Activated CD4-positive, alpha-beta T cell treated with anti-CD3 and anti-CD28 coated beads, Interleukin-2, amount 50 U/mL, for 4 hours (primary cell): ENCODE results near the gene CCDC57.
A peak's percentile ranks its signal among the peaks of the same experiment; 100 is the strongest.

Source experiments
- DNase-seq, 2 experiments: peaks; one replicate each; pipeline ENCODE4 v3.0.0-alpha.2; 2020

Gene CCDC57

DNA sequence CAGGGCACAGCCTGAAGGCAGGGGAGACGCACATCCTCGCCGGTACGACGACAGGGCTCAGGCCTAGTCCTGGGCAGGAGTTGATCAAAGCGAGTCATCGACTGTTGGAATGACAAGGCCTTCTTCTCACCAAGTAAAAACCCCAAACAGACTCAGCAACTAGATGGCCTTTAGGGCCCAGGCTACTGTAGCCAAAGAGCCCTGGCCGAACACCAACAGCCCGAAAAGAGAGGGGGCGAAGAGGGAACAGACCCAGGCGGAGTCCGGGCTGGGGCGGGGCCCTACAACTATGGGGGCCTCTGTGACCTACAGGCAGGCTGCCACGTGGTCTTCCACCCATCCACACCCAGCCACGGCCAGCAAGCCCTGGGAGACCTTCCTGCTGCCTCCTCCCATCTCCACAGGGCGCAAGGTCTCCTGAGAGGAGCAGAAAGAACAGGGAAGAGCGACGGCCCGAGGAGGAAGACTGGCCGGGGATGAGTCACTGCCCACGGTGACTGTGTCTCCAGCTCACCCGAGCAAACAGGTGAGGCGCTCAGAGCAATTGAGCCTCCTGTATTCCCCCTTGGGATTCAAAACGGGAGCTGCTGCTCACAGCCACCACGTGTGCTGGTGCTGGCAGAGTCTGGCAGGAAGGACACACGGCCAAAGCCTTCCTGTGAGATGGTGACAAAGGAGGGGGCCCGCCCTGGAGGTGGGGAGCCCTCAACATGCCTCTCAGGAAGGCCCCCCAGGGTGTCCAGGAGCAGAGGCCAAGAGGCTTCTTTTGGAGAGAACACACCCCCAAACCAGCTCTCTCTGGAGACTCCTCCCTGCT, 33.9 kb upstream of the CCDC57 start:
- DNase-seq: no peak

DNA sequence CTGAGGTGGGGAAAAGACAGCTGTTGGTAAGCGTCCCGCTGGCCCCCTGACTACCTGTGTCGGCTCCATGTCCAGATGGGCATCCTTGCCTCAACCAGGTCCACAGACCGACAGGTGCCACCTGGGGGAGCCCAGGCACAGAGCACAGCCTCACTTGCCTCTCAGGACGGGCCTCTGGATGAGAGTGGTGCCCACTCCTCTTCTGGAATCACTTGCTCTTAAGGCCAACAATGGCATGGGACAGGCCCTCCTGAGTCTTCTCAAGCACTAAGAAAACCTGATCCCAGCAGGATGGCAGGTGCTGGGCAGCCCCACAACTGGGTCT, 33.4 kb upstream of the CCDC57 start:
- no peak for DNase-seq

- no peak for DNase-seq
Measured at GRCh38 chr17:82245134-82246039, 32.7 kb upstream of the CCDC57 start.

DNA sequence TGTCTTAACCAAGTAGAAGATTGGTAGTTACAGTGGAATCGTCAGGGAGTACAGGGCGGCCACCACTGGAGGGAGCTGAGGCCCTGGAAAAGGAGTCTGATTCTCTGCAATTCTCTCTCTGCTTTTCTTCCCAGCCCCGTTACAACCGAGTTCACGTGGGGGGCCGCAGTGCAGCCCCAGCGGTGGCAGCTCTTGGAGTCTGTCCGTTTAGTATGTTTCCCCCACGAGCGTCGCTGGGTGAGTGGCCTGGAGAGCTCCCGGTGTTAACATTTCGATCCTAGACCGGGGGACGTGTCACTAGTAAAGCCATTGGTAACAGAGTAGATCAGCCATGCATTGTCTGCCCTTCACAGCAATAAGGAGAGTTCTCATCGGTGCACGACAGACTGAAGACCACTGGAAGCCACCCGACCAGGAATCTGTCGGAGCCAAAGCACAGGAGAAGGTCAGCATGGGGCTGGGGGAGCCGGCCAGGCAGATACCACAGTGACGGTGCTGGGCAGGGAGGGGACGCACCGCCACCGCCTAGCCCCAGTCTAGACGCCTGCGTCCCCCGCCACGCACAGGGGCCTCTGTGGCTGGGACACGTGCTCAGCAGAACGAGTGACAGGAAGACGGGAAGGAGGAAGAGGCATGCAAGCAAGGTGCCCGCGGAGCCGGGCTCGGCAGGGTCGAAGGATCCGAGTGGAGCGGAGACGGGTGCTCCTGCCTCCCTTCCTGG, 31.9 kb upstream of the CCDC57 start:
- DNase-seq: no peak

DNA sequence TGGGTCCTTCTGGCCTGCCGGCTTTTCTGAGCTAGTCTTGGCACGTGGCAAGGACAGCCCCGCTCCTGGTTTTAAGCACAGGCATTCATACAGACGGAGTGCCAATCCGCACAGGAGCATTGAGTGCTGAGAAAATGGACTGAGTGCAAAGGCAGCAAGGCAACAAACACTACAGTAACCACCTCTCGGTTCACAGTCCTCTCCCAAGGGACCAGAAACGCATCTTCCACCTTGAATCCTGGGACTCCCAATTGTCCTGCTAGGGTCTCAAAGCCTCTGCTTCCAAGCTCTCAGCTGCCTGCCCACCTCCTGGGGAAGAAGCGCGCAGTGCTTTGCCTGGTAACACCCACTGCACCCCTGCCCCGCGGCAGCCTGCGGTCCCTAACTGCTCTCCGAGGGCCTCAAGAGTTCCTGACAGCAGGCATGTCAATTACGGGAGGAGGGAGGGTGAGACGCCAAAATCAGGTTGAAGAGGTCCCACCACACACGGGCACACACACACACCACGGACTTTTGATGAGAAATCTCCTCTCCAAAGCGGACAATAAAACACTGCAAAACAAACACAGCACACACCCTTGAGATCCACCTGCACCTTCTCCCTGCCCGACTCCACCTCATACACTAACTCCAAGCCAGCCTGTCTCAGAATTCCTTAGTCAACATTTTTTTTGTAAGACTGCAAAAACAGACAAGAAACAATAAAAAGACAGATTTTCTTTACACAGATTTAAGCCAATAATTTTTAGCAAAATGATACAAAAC, 31.2 kb upstream of the CCDC57 start:
- DNase-seq: no peak

- DNase-seq: no peak
Measured at GRCh38 chr17:82242977-82243647, 30.5 kb upstream of the CCDC57 start.

DNA sequence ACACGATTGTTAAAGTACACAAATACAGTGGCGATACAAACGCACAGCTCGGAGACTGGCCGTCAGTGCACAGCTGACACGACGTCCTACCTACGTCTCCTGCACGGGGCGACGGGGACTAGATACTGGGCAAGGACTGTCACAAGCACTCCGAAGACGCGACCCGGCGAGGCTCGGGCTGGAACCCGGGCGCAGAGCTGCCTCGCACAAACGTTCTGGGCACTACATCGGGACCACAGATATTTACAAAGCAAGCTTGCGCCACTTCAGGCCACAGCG, 30.0 kb upstream of the CCDC57 start:
- DNase-seq: no peak

DNA sequence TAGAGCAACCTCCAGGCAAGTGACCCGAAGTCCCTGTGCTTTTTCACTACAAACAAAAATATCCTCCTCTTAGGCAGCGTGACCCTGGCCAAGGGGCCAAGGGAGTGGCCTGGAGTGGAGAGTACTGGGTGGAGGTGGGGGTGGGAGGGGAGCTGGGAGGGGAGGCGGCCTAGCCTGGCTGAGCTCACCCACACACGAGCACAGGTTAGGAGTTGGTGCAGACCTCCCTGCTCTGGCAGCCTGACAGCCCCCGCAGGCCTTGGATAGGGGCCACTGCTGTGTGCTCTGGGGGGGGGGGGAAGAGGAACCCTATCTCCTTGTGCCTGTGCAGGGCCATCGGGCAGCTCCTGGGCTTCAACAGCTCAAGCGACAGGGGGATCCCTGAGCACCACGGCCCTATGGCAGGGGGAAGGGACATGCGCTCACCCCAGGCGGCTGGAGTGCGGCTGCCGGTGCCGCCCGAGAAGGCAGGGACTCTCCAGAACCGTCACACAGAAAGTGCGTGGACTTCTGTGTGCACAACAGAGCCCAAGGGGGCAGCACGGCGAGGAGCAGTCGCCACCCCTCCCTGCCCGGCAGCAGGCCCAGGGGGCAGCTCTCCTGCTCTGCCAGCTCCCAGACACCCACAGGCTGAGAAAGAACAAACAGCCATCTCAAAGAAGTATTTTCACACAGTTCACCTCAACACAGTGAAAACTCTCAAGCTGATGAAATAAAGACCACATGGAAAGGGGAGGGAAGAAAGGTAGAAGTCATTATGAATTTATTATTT, 29.5 kb upstream of the CCDC57 start:
- no peak for DNase-seq

DNA sequence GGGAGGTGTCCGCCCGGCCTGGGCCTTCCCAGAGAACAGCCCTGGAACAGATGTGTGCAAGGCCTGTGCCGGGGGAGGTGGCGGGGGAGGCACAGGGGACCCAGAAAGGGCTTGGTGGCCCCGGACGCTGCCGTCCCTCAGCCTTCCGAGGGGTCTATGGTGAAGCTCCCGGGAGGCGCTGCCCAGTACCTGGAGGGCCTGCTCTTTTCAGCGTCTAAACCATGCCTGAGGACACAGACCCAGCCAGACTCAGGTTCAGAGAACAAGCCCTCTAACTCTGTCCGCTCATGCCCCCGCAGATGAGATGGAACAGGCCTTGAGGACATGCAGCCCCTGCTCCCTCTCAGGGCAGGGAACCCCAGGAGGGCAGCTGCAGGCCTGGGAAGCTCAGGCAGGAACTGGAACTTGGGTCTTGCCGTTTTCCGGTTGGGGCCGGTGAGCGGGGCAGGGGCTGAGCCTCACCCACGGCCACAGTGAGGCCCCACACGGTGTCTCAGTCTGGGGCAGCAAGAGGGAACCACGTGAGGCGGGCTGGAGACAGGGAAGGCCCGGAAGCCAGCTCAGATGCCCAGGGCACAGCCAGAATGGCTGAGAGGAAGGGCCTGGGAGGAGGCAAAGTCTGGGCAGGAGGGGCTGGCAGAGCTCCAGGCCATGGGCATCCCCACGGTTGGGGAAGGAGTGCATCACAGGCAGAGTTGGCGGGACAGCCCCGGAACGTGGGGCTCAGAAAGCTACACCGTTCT, 28.7 kb upstream of the CCDC57 start:
- peak in 1 of 2 experiments; percentile 36 for DNase-seq

DNA sequence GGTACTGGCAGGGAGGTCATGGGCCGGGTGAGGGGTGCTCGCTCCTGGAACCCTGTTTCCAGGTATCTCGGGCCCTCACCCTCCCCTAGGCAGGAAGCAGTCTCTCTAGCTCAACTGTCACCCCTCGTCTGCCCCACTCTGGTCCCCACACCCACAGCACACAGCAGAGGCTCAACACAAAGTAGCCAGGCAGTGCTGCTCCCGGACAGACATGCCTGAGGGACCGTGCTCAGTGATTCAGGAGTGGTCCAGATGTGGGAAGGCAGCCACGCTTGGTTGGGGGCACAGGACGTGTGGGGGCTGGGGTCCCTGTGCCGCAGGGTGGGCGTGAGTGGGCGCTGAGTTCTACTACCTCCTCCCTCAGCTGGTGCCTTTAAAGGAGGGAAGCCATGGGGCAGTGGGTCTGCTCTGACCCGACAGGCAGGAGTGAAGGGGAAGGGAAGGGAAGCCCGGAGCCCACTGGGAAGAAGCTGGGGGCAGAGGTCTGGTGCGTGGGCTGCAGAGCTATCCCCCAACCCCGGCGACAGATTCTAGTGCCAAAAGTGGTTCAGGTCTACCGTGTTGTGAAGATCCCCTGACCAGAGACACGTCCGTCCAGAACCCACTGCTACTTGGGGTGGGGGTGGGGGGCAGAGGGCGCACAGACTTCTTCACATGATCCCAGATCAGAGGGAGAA, 28.0 kb upstream of the CCDC57 start:
- no peak for DNase-seq

DNA sequence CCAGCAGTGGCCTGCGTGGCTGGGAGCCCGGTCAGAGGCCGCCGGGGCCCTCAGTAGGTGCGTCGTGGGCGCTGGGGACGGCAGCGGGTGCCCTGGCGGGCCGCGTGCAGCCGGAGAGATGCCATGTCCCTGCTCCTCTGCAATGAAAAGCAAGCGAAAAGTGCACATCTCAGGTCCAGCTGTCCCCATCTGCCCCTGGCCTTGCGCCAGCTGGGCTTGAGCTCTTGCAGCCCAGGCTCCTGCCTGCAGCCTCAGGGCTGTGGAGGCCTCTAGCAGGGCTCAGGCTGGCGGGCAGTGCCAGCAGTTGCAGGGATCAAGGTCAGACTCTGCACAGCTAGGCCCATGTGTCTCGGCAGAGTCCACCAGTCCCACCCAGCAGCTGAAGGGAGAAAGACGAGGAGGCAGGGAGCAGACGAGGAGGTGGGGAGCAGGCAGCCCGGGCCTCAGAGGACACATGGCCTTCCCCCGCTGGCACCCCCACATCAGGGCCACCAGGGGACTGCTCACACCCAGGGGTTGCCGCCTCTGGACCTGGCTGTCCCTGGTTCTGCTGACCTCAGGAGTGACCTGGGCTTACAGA, 27.4 kb upstream of the CCDC57 start:
- no peak for DNase-seq

- DNase-seq: no peak
Measured at GRCh38 chr17:82239401-82239925, 26.8 kb upstream of the CCDC57 start.

DNA sequence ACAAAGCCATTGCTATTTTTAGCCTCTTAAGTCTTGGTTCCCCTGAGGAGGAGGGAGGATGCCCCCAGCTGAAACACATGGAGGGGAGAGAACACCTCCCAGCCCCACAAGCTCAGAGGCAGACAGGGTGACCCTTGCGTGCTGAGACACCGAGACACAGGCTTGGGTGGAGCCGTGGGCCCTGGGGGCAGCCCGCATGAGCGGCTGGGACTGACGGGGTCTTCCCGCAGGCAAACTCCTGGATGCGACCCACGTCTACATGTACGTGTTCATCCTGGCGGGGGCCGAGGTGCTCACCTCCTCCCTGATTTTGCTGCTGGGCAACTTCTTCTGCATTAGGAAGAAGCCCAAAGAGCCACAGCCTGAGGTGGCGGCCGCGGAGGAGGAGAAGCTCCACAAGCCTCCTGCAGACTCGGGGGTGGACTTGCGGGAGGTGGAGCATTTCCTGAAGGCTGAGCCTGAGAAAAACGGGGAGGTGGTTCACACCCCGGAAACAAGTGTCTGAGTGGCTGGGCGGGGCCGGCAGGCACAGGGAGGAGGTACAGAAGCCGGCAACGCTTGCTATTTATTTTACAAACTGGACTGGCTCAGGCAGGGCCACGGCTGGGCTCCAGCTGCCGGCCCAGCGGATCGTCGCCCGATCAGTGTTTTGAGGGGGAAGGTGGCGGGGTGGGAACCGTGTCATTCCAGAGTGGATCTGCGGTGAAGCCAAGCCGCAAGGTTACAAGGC, 26.0 kb upstream of the CCDC57 start:
- peak; percentile 65 to 70 for DNase-seq

GRCh38 chr17:82237746-82238471, 25.3 kb upstream of the CCDC57 start:
- DNase-seq: no peak

DNA sequence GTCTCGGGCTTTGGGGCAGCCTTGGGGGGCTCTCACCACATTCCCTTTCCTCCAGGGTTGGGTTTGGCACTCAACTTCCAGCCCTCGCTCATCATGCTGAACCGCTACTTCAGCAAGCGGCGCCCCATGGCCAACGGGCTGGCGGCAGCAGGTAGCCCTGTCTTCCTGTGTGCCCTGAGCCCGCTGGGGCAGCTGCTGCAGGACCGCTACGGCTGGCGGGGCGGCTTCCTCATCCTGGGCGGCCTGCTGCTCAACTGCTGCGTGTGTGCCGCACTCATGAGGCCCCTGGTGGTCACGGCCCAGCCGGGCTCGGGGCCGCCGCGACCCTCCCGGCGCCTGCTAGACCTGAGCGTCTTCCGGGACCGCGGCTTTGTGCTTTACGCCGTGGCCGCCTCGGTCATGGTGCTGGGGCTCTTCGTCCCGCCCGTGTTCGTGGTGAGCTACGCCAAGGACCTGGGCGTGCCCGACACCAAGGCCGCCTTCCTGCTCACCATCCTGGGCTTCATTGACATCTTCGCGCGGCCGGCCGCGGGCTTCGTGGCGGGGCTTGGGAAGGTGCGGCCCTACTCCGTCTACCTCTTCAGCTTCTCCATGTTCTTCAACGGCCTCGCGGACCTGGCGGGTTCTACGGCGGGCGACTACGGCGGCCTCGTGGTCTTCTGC, 24.6 kb upstream of the CCDC57 start:
- no peak for DNase-seq

DNA sequence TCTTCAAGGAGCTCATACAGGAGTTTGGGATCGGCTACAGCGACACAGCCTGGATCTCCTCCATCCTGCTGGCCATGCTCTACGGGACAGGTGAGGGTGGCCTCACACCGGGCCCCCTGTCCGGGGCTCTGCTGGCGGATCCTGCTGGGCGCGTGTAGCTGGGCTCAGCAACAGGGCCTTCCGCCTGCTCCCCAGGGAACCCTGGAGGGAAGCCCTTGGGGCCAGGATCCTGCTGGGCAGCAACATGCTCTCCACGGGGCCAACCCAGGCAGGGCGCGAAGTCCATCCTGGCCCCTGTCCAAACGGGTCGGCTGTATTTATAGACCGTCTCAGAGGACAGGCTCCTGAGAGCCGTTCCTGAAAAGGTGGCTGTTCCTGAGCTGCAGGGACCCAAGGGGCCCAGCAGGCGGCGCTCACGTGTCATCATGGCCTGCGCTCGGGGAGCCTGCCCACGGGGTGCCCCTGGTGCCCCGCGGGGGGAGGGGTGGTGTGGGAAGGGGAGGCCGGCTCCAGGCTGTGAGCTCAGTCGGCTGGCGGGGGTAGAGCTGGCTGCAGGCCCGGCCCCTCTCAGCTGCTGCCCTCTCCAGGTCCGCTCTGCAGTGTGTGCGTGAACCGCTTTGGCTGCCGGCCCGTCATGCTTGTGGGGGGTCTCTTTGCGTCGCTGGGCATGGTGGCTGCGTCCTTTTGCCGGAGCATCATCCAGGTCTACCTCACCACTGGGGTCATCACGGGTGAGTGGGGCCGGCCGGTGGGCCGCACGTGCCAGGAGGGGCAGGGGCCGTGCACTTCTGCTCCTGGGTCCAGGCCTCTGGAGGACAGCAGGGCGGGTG, 23.7 kb upstream of the CCDC57 start:
- DNase-seq: peak; percentile 63 to 65

- no peak for DNase-seq
Measured at GRCh38 chr17:82235775-82236141, 23.1 kb upstream of the CCDC57 start.
